ENCODE measurements around the gene GPR65.

- TF ChIP-seq CTCF (conservative IDR thresholded peaks at IDR 0.05; ENCODE audit: low read length) (no peak), EZH2phosphoT487 (IDR thresholded peaks at IDR 0.05; ENCODE audit: borderline replicate concordance) (no peak)
These were observed 33.9 kb upstream of the GPR65 start for GRCh38 chr14:87971010-87971409.
